Endodermal cell (in vitro differentiated cells): ENCODE measurements around the gene ANTXRL. TPM values are rescaled to one million over a fixed set of nuclear protein-coding genes. Genes with fewer than 3 reads are reported as not detected.

Experiments used
- DNase-seq: peaks from one replicate; pipeline ENCODE4 v3.0.0-alpha.2; 2017
- H3K27ac ChIP-seq: 2 replicates; pipeline ENCODE4 v1.5.1; 2013; ENCODE audit warnings: mild to moderate bottlenecking, low read depth, low read length, moderate library complexity
- H3K27me3 ChIP-seq: 2 replicates; pipeline ENCODE4 v1.6.1; 2013; ENCODE audit warnings: mild to moderate bottlenecking, low read length, moderate library complexity; ENCODE audit not compliant: insufficient read depth, control insufficient read depth, poor library complexity, severe bottlenecking
- H3K36me3 ChIP-seq: 2 replicates; pipeline ENCODE4 v1.7.0; 2013; ENCODE audit warnings: mild to moderate bottlenecking, low read length, moderate library complexity; ENCODE audit not compliant: control insufficient read depth, insufficient read depth
- H3K4me1 ChIP-seq: one replicate; pipeline ENCODE4 v1.7.0; 2013; ENCODE audit warnings: low read length; ENCODE audit not compliant: control insufficient read depth, insufficient read depth
- H3K4me3 ChIP-seq: 2 replicates; pipeline ENCODE4 v1.5.1; 2013; ENCODE audit warnings: mild to moderate bottlenecking, low read length, moderate library complexity
- H3K9ac ChIP-seq: 2 replicates; pipeline ENCODE4 v1.6.1; 2013; ENCODE audit warnings: mild to moderate bottlenecking, low read length, moderate library complexity; ENCODE audit not compliant: poor library complexity, severe bottlenecking; ENCODE audit errors: extremely low read depth
- H3K9me3 ChIP-seq: 2 replicates; pipeline ENCODE4 v1.6.1; 2013; ENCODE audit warnings: mild to moderate bottlenecking, low read length, moderate library complexity; ENCODE audit not compliant: control insufficient read depth
- H3K27ac Mint-ChIP-seq: 2 replicates; pipeline ENCODE4 v1.8.0; 2020; ENCODE audit warnings: mixed read lengths
- H3K27me3 Mint-ChIP-seq: 2 replicates; pipeline ENCODE4 v1.8.0; 2021; ENCODE audit warnings: mild to moderate bottlenecking, mixed read lengths; ENCODE audit not compliant: insufficient read depth
- H3K36me3 Mint-ChIP-seq: 2 replicates; pipeline ENCODE4 v1.8.0; 2020; ENCODE audit warnings: low read depth, mixed read lengths
- H3K4me1 Mint-ChIP-seq: 2 replicates; pipeline ENCODE4 v1.8.0; 2020; ENCODE audit warnings: mixed read lengths
- H3K4me3 Mint-ChIP-seq: 2 replicates; pipeline ENCODE4 v1.8.0; 2020; ENCODE audit warnings: mild to moderate bottlenecking, moderate library complexity, mixed read lengths
- H3K9me3 Mint-ChIP-seq: 2 replicates; pipeline ENCODE4 v1.8.0; 2020; ENCODE audit warnings: mild to moderate bottlenecking, mixed read lengths
- CTCF ChIP-seq: fragments of 200-600 bp; sonication (generic); conservative IDR thresholded peaks from 2 replicates; pipeline ENCODE4 v1.5.0; 2021; ENCODE audit warnings: antibody characterized with exemption, mild to moderate bottlenecking
- WGBS, 2 experiments: methylation state at CpG; one replicate each; pipeline versions ENCODE4 v1.1.5 to v1.1.7; 2013; ENCODE audit warnings: missing lambda C conversion rate in 2 of 2, mixed read lengths in 1 of 2; ENCODE audit not compliant: insufficient coverage in 1 of 2, insufficient read length in 1 of 2; 5-methylcytosine and 5-hydroxymethylcytosine counted together
- total RNA-seq, 2 donors: library from RNA; stranded (reverse); fragmentation: NEBNext Ultra II Directional in 1 of 2; extraction: Animal tissue kit (Norgen Biotek cat#: 25700) in 1 of 2; gene quantifications; 2 replicates in 1 of 2; 3 replicates in 1 of 2; pipeline ENCODE4 v1.2.1, GENCODE V29; 2021

Gene ANTXRL
- total RNA-seq, 2 donors from 2014 or later: not detected

GRCh38 chr10:46306516-46307184, 19.9 kb downstream of the ANTXRL start:
- 92% methylated on average over 4 to 5 of the region's 5 CpGs for WGBS, 2 experiments
- Mint-ChIP-seq H3K27ac (no peak overlapping the region), H3K4me1 (peaks cover 3% of the 10 kb centered on the region), H3K4me3 (no peak overlapping the region), H3K27me3 (no peaks in the 10 kb centered on the region), H3K9me3 (no peaks in the 10 kb centered on the region), H3K36me3 (no peaks in the 10 kb centered on the region)
- no peaks in the 10 kb centered on the region for H3K9me3 ChIP-seq
- H3K27ac ChIP-seq: no peak overlapping the region
- H3K36me3 ChIP-seq: no peaks in the 10 kb centered on the region
- no peak for DNase-seq
- H3K4me1 ChIP-seq: no peaks in the 10 kb centered on the region
- H3K9ac ChIP-seq: no peak overlapping the region
- no peaks in the 10 kb centered on the region for H3K27me3 ChIP-seq
- H3K4me3 ChIP-seq: no peak overlapping the region
- TF ChIP-seq CTCF: no peak

- Mint-ChIP-seq H3K27me3 (no peaks in the 10 kb centered on the region), H3K36me3 (no peaks in the 10 kb centered on the region), H3K27ac (no peak overlapping the region), H3K9me3 (no peaks in the 10 kb centered on the region), H3K4me3 (no peak overlapping the region), H3K4me1 (peaks cover 3% of the 10 kb centered on the region)
- Histone ChIP-seq H3K36me3 (no peaks in the 10 kb centered on the region), H3K4me1 (no peaks in the 10 kb centered on the region), H3K27ac (no peak overlapping the region), H3K4me3 (no peak overlapping the region), H3K9ac (no peak overlapping the region), H3K9me3 (no peaks in the 10 kb centered on the region), H3K27me3 (no peaks in the 10 kb centered on the region)
- 91 to 100% methylated on average over 6 to 10 of the region's 10 CpGs for WGBS, 2 experiments
- no peak for DNase-seq
- no peak for TF ChIP-seq CTCF
Observed at GRCh38 chr10:46307281-46308112, 20.7 kb downstream of the ANTXRL start.

GRCh38 chr10:46308113-46308415, 21.3 kb downstream of the ANTXRL start:
- H3K27me3 Mint-ChIP-seq: no peaks in the 10 kb centered on the region
- no peak for TF ChIP-seq CTCF
- Histone ChIP-seq H3K9ac (no peak overlapping the region), H3K9me3 (no peaks in the 10 kb centered on the region), H3K27me3 (no peaks in the 10 kb centered on the region), H3K36me3 (no peaks in the 10 kb centered on the region), H3K4me1 (no peaks in the 10 kb centered on the region), H3K4me3 (no peak overlapping the region), H3K27ac (no peak overlapping the region)
- no peaks in the 10 kb centered on the region for H3K9me3 Mint-ChIP-seq
- WGBS, 2 experiments: 90% methylated on average over 3 of the region's 4 CpGs; no CpG with 5 or more reads in 1 of the 2 experiments
- H3K4me1 Mint-ChIP-seq: peaks cover 3% of the 10 kb centered on the region
- no peaks in the 10 kb centered on the region for H3K36me3 Mint-ChIP-seq
- H3K27ac Mint-ChIP-seq: no peak overlapping the region
- H3K4me3 Mint-ChIP-seq: no peak overlapping the region
- no peak for DNase-seq
